Fibroblast of pulmonary artery (primary cell): ENCODE measurements around the gene ACSL6.

Experiments
- DNase-seq: peaks from one replicate; pipeline ENCODE4 v3.0.0-alpha.2; 2010; ENCODE audit warnings: low read depth
- H3K4me3 ChIP-seq: replicated peaks from 2 replicates; pipeline ENCODE4 v1.5.1; 2011; ENCODE audit warnings: low read depth, mild to moderate bottlenecking, control low read depth, low read length, moderate library complexity
- TF ChIP-seq, protein P1 (sequence below): IDR thresholded peaks from 2 replicates; pipeline ENCODE4 v1.5.1; 2011; ENCODE audit warnings: mild to moderate bottlenecking, control low read depth, low read length, inconsistent platforms; ENCODE audit errors: missing control alignments

The ACSL6 gene

DNA sequence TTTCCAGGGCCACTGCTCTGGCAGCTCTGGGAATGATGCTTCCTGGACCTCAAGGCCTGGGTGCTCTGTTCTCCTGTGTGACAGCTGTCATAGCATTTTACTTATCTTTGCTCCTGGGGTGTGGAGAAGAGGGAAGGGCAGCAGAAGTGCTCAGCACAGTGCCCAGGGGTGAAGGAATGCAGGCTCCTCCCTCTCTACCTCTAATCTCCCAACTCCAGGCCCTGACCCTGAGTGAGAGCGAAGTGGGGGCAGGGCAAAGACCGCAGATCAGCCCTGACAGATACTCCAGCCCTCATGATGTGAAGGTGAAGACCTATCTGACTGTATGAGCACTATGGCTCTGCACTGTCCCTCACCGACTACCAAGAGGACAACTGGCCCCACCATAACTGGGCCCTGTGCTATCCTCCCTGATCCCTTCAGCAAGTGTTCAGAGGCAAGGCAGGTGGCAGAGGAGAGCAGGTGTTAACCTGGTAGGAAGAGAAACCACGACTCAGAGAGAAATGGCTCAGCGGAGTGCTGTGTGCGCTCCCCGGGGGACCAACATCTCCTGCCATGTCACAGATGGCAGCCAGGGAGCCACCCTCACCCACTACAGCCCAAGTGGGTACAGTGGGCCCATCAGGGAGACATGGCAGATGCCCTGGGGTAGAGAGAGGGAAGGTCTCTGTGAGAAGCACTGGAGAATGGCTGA lies 16.8 kb downstream of the ACSL6 start:
- TF ChIP-seq, protein P1, sequence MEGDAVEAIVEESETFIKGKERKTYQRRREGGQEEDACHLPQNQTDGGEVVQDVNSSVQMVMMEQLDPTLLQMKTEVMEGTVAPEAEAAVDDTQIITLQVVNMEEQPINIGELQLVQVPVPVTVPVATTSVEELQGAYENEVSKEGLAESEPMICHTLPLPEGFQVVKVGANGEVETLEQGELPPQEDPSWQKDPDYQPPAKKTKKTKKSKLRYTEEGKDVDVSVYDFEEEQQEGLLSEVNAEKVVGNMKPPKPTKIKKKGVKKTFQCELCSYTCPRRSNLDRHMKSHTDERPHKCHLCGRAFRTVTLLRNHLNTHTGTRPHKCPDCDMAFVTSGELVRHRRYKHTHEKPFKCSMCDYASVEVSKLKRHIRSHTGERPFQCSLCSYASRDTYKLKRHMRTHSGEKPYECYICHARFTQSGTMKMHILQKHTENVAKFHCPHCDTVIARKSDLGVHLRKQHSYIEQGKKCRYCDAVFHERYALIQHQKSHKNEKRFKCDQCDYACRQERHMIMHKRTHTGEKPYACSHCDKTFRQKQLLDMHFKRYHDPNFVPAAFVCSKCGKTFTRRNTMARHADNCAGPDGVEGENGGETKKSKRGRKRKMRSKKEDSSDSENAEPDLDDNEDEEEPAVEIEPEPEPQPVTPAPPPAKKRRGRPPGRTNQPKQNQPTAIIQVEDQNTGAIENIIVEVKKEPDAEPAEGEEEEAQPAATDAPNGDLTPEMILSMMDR, result no peak
- DNase-seq, result no peak
- H3K4me3 ChIP-seq, result no peak overlapping the region

DNA sequence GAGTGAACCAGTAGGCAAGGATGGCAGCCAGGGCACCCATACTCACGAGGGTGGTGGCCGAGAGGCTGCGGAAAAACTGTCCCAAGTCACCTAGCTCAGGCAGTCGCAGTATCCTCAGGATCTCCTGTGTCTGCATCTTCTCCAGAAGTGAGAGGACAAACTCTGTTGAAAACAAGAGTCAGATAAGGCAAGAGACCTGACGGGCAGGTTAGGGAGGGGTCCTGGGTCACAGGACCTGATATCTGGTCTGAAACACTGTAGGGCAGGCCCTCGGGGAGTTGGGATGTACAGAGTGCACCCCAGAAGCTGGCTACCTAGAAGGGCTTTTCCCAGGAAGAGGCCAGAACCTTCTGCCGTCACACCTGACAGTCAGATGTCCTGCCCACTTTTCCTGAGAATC lies 17.4 kb downstream of the ACSL6 start:
- no peak for DNase-seq
- no peak overlapping the region for H3K4me3 ChIP-seq
- TF ChIP-seq, protein P1, result no peak

DNA sequence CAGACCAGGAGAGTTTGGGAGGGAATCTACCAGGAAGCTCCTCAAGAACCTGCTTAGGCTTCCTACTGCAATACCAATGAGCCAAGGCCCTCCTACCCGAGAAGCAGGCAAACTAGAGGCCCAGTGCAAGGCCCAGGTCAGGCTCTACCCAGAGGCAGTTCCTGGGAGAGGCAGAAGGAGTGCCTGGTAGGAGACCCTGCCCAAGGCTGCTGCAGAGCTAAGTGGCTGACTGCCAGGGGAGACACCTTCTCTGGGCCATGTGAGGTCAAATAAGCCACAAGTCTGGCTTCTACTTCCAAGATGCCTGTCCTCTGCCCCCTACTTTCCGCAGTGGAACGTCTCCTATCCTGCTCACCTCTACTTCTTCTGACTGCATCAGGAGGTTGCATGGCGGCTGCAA lies 17.8 kb downstream of the ACSL6 start:
- H3K4me3 ChIP-seq, result no peak overlapping the region
- no peak for DNase-seq
- TF ChIP-seq, protein P1, result no peak

DNA sequence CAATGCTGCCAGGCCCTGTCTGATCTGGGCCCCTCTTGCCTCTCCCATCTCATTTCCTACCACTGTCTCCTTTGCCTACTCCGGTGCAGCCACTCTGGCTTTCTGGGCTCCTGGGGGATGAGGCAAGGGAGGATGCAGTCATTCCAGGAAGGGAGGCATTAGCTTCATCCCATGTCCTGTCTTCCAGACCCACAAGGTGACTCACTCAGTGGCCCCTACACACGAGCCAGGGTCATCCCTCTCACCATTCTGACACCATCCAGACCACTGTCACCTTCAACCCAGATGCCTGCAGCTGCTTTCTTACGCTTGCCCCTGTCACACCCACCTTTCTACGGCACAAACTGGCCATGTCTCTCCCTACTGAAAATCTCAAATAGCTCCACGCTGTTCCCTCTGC lies 19.1 kb downstream of the ACSL6 start:
- TF ChIP-seq, protein P1, result no peak
- no peak for DNase-seq
- no peak overlapping the region for H3K4me3 ChIP-seq

DNA sequence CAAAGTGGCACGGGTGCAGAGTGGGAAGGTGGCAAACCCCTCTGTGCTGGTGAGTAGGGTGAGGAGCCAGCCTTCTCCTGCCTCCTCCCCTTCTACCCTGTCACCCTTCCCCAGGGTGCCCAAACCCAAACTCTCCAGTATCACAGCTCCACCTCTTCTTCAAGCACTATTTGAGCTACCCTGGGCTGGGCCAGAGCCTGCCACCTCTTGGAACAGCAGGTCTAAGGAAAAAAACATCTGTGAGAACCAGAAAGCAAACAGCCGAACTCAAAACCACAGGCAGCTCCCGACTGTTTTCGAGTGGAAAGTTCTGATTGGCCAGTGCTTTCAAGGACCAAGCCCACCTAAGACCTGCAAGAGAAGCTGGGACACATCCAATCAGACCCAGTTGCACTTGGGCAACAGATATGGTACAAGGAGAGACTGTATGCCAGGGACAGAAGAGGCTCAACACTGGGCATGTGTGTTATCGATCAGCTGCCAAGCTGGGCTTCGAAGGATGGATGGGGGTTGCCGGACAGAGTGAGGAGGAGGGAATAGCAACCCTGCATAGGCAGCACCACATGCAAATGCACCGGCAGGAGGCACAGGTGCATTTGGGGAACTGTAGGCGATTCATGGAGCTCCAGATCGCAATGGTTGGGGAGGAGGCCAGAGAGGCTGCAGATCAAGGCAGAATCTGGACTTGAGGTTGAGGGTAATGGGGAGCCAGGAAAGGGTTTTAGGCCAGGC lies 19.7 kb downstream of the ACSL6 start:
- TF ChIP-seq, protein P1, result no peak
- H3K4me3 ChIP-seq, result no peak overlapping the region
- DNase-seq, result no peak

- H3K4me3 ChIP-seq, result no peak overlapping the region
- DNase-seq, result no peak
- TF ChIP-seq, protein P1, result no peak
Measured at GRCh38 chr5:131990716-131991115, 20.7 kb downstream of the ACSL6 start.
